Aorta (tissue), 5 donors: ENCODE data around the gene SUN1. TPM values are rescaled to one million over a fixed set of nuclear protein-coding genes. Genes with fewer than 3 reads are reported as not detected.
"Not testable (repeated sequence)": the region's sequence is repeated elsewhere in the genome, so short reads cannot be mapped to it uniquely, and the experiment has no call there.

ENCODE experiments used
- ATAC-seq: fragments of 200-7000 bp; cut with Tn5 transposase; one replicate; pipeline ENCODE4 v1.9.1; 2022; ENCODE audit warnings: moderate library complexity; ENCODE audit not compliant: low FRiP score
- DNase-seq, 2 donors: peaks; one replicate each; pipeline ENCODE4 v3.0.0-alpha.2; 2020
- H3K27ac ChIP-seq, 2 donors: one replicate each; pipeline ENCODE4 v1.5.1; 2013; ENCODE audit warnings: low read length in 2 of 2, mild to moderate bottlenecking in 2 of 2, moderate library complexity in 2 of 2, control low read depth in 1 of 2, inconsistent platforms in 1 of 2, low read depth in 1 of 2
- H3K27me3 ChIP-seq, 2 donors: one replicate each; pipeline ENCODE4 v1.6.1; 2013; ENCODE audit warnings: control low read depth in 1 of 2, low read length in 1 of 2, mild to moderate bottlenecking in 1 of 2, moderate library complexity in 1 of 2; ENCODE audit not compliant: insufficient read depth in 2 of 2, control insufficient read depth in 1 of 2
- H3K36me3 ChIP-seq, 2 donors: one replicate each; pipeline ENCODE4 v1.6.1; 2013; ENCODE audit warnings: control low read depth in 1 of 2, low read length in 1 of 2, mild to moderate bottlenecking in 1 of 2; ENCODE audit not compliant: insufficient read depth in 2 of 2, control insufficient read depth in 1 of 2
- H3K4me1 ChIP-seq, 2 donors: one replicate each; pipeline ENCODE4 v1.6.1; 2013; ENCODE audit warnings: low read length in 2 of 2, control low read depth in 1 of 2, mild to moderate bottlenecking in 1 of 2, moderate library complexity in 1 of 2; ENCODE audit not compliant: insufficient read depth in 2 of 2, control insufficient read depth in 1 of 2
- H3K4me3 ChIP-seq, 2 donors: one replicate each; pipeline ENCODE4 v1.5.1; 2013; ENCODE audit warnings: low read length in 2 of 2, control low read depth in 1 of 2, mild to moderate bottlenecking in 1 of 2
- H3K9me3 ChIP-seq: one replicate; pipeline ENCODE4 v1.6.1; 2013; ENCODE audit warnings: mild to moderate bottlenecking, low read length; ENCODE audit not compliant: control insufficient read depth
- WGBS, 2 donors: extraction: QIAGEN DNeasy Blood & Tissue Kit; methylation state at CpG; one replicate each; pipeline ENCODE4 v1.1.7; 2013; 5-methylcytosine and 5-hydroxymethylcytosine counted together
- intact Hi-C, 2 donors: fragments of 100-400 bp; cut with DNase I; formaldehyde crosslinking; loops; one replicate each; pipeline versions ENCODE4 v1.14.2 to v1.15.0; 2022
- polyA plus RNA-seq, 2 donors: library from polyadenylated mRNA; stranded (reverse); fragments of 200-250 nt; gene quantifications; one replicate each; pipeline ENCODE4 v1.2.3, GENCODE V29; 2013
- total RNA-seq, 2 donors: library from RNA; stranded (reverse); fragmentation: NEBNext Ultra II Directional; extraction: Animal tissue kit (Norgen Biotek cat#: 25700); gene quantifications; one replicate each; pipeline ENCODE4 v1.2.1, GENCODE V29; 2021
- donor health status: healthy with polysubstance abuse.
- donor health status: Bipolar disorder and iron deficiency.
- donor health status: DM: no; HTN: no; CAD: no.
- donor health status: DM: no; HTN: no; CAD: no.
- donor health status: DM: yes; HTN: yes; CAD: no.

SUN1 gene
- total and polyA plus RNA-seq, 4 donors = 36.3 to 236 (median 160) TPM

GRCh38 chr7:902996-903395 lies 70.7 kb downstream of the SUN1 start:
- Histone ChIP-seq H3K4me3 (no peak overlapping the region), H3K27ac (no peak overlapping the region), H3K9me3 (no peaks in the 10 kb centered on the region), H3K36me3 (no peaks in the 10 kb centered on the region), H3K27me3 (no peaks in the 10 kb centered on the region), H3K4me1 (no peaks in the 10 kb centered on the region)
- DNase-seq = no peak
- 68 to 88% methylated on average over 22 of the region's 22 CpGs for WGBS, 2 donors
- intact Hi-C loops = no loop called here
- ATAC-seq = no peak

GRCh38 chr7:903921-904755 lies 71.9 kb downstream of the SUN1 start:
- DNase-seq = no peak
- no peak overlapping the region for H3K4me3 ChIP-seq
- no peak overlapping the region for H3K27ac ChIP-seq

GRCh38 chr7:904847-905246 lies 72.6 kb downstream of the SUN1 start:
- intact Hi-C loops = no loop called here
- Histone ChIP-seq H3K36me3 (no peaks in the 10 kb centered on the region), H3K9me3 (no peaks in the 10 kb centered on the region), H3K27ac (no peak overlapping the region), H3K4me1 (no peaks in the 10 kb centered on the region), H3K27me3 (no peaks in the 10 kb centered on the region), H3K4me3 (no peak overlapping the region)
- DNase-seq (peak in 1 of 2 donors; percentile 74), ATAC-seq (no peak)
- 48 to 51% methylated on average over 17 to 20 of the region's 20 CpGs for WGBS, 2 donors

More at GRCh38 chr7:903921-904755, 71.9 kb downstream of the SUN1 start:
- intact Hi-C loops = no loop called here
- no peaks in the 10 kb centered on the region for H3K9me3 ChIP-seq
- H3K27me3 ChIP-seq = no peaks in the 10 kb centered on the region
- WGBS, 2 donors = 92 to 93% methylated on average over 37 of the region's 37 CpGs
- H3K4me1 ChIP-seq = no peaks in the 10 kb centered on the region
- no peaks in the 10 kb centered on the region for H3K36me3 ChIP-seq
- no peak for ATAC-seq

- DNase-seq (no peak), ATAC-seq (no peak)
- H3K36me3 ChIP-seq = no peaks in the 10 kb centered on the region
- H3K4me3 ChIP-seq = no peak overlapping the region
- 75 to 86% methylated on average over 9 to 10 of the region's 10 CpGs for WGBS, 2 donors
- H3K9me3 ChIP-seq = no peaks in the 10 kb centered on the region
- intact Hi-C loops = no loop called here
- H3K27ac ChIP-seq = no peak overlapping the region
- H3K4me1 ChIP-seq = no peaks in the 10 kb centered on the region
- H3K27me3 ChIP-seq = no peaks in the 10 kb centered on the region
Observed at GRCh38 chr7:906776-907157, 74.5 kb downstream of the SUN1 start.

- Histone ChIP-seq H3K36me3 (no peaks in the 10 kb centered on the region), H3K27ac (no peak overlapping the region), H3K4me1 (no peaks in the 10 kb centered on the region), H3K9me3 (no peaks in the 10 kb centered on the region), H3K4me3 (no peak overlapping the region), H3K27me3 (no peaks in the 10 kb centered on the region)
- 77 to 83% methylated on average over 46 to 49 of the region's 49 CpGs for WGBS, 2 donors
- DNase-seq (no peak), ATAC-seq (peak; percentile 2)
- intact Hi-C loops = no loop called here
Observed at GRCh38 chr7:907158-907980, 75.1 kb downstream of the SUN1 start.

GRCh38 chr7:908159-908581 lies 75.9 kb downstream of the SUN1 start:
- no peaks in the 10 kb centered on the region for H3K4me1 ChIP-seq
- DNase-seq (no peak), ATAC-seq (peak; percentile 12)
- no peaks in the 10 kb centered on the region for H3K36me3 ChIP-seq
- 90 to 95% methylated on average over 12 of the region's 12 CpGs for WGBS, 2 donors
- no peak overlapping the region for H3K4me3 ChIP-seq
- H3K27me3 ChIP-seq = no peaks in the 10 kb centered on the region
- H3K27ac ChIP-seq = no peak overlapping the region
- no peaks in the 10 kb centered on the region for H3K9me3 ChIP-seq
- intact Hi-C loops = no loop called here

GRCh38 chr7:908591-909357 lies 76.5 kb downstream of the SUN1 start:
- H3K27ac ChIP-seq, H3K4me1 ChIP-seq, H3K4me3 ChIP-seq, intact Hi-C loops, H3K27me3 ChIP-seq, H3K9me3 ChIP-seq, H3K36me3 ChIP-seq: not testable (repeated sequence)
- ATAC-seq = peak; percentile 83
- 23 to 28% methylated on average over 59 to 66 of the region's 73 CpGs for WGBS, 2 donors
- DNase-seq = peak; percentile 76 to 92
